ENCODE data around the gene SYT14.

- TF ChIP-seq CTCF (IDR thresholded peaks at IDR 0.05) = no peak
- TF ChIP-seq EP300 (IDR thresholded peaks at IDR 0.05) = no peak
Measured at GRCh38 chr1:210129759-210130158, 191.7 kb downstream of the SYT14 start.

Data from tibial nerve (tissue), 4 donors.